Tibial nerve (tissue), 4 donors: ENCODE data around the gene DZIP1. TPM values are rescaled to one million over a fixed set of nuclear protein-coding genes. Genes with fewer than 3 reads are reported as not detected.

ENCODE experiments used
- DNase-seq, 2 donors: peaks; one replicate each; pipeline ENCODE4 v3.0.0-alpha.2; 2019; ENCODE audit warnings: low spot score in 2 of 2
- H3K27ac ChIP-seq, 4 donors: fragments of 200-600 bp; sonication (generic) in 3 of 4; one replicate each; pipeline ENCODE4 v1.5.1; 2017 to 2019; ENCODE audit warnings: mild to moderate bottlenecking in 1 of 4
- H3K27me3 ChIP-seq, 2 donors: fragments of 200-600 bp; sonication (generic) in 1 of 2; one replicate each; pipeline versions ENCODE4 v1.5.1 to v1.6.0; 2017 to 2019
- H3K36me3 ChIP-seq, 3 donors: fragments of 200-600 bp; sonication (generic); one replicate each; pipeline ENCODE4 v1.5.1; 2018 to 2019
- H3K4me1 ChIP-seq, 4 donors: fragments of 200-600 bp; sonication (generic) in 3 of 4; one replicate each; pipeline ENCODE4 v1.5.1; 2017 to 2019
- H3K4me3 ChIP-seq, 4 donors: fragments of 200-600 bp; sonication (generic) in 3 of 4; one replicate each; pipeline ENCODE4 v1.5.1; 2017 to 2019; ENCODE audit warnings: mild to moderate bottlenecking in 1 of 4, moderate library complexity in 1 of 4
- H3K9me3 ChIP-seq, 4 donors: fragments of 200-600 bp; sonication (generic) in 3 of 4; one replicate each; pipeline ENCODE4 v1.5.1; 2017 to 2019
- CTCF ChIP-seq, 5 experiments: fragments of 200-600 bp in 3 of 5; fragments of 450-650 bp in 2 of 5; sonication (generic) in 3 of 5; IDR thresholded peaks; one replicate each; pipeline ENCODE4 v1.5.1; 2016 to 2019; ENCODE audit warnings: antibody characterized with exemption in 5 of 5, mild to moderate bottlenecking in 3 of 5, moderate library complexity in 2 of 5
- EP300 ChIP-seq, 2 donors: sonication (generic); formaldehyde crosslinking; IDR thresholded peaks; one replicate each; pipeline ENCODE4 v1.6.1; 2017; ENCODE audit warnings: antibody characterized with exemption in 2 of 2, mild to moderate bottlenecking in 1 of 2
- POLR2A ChIP-seq, 2 donors: fragments of 450-650 bp; IDR thresholded peaks; one replicate each; pipeline ENCODE4 v1.6.1; 2017; ENCODE audit warnings: antibody characterized with exemption in 2 of 2, mild to moderate bottlenecking in 2 of 2, moderate library complexity in 2 of 2
- WGBS, 2 donors: methylation state at CpG; one replicate each; pipeline ENCODE4 v1.1.5; 2018; 5-methylcytosine and 5-hydroxymethylcytosine counted together
- total RNA-seq, 4 donors: library from RNA; depleted of rRNA; stranded (reverse); fragments of >200 nt; gene quantifications; one replicate each; pipeline ENCODE4 v1.1.0, GENCODE V29; 2016

Gene DZIP1
- total RNA-seq, 4 donors from 2014 or later, result 31.2 to 72.8 (median 36.4) TPM

GRCh38 chr13:95603887-95604555 lies 40.5 kb downstream of the DZIP1 start:
- peaks cover 0 to 47% (median 0%) of the 10 kb centered on the region in 3 donors for H3K36me3 ChIP-seq
- no peak overlapping the region for H3K4me3 ChIP-seq
- no peak overlapping the region for H3K27ac ChIP-seq
- WGBS, 2 donors, result 77 to 81% methylated on average over 12 of the region's 12 CpGs
- no peak for TF ChIP-seq POLR2A (IDR thresholded peaks at IDR 0.05)
- TF ChIP-seq CTCF (IDR thresholded peaks at IDR 0.05), result no peak
- TF ChIP-seq EP300 (IDR thresholded peaks at IDR 0.05), result no peak
- H3K9me3 ChIP-seq, result no peaks in the 10 kb centered on the region
- no peak for DNase-seq
- no peaks in the 10 kb centered on the region for H3K4me1 ChIP-seq
- H3K27me3 ChIP-seq, result no peaks in the 10 kb centered on the region

GRCh38 chr13:95601906-95602305 lies 42.6 kb downstream of the DZIP1 start:
- peaks cover 0 to 44% (median 0%) of the 10 kb centered on the region in 3 donors for H3K36me3 ChIP-seq
- WGBS, 2 donors, result 92 to 94% methylated on average over 6 of the region's 6 CpGs
- no peaks in the 10 kb centered on the region for H3K27me3 ChIP-seq
- H3K4me1 ChIP-seq, result no peaks in the 10 kb centered on the region
- TF ChIP-seq POLR2A (IDR thresholded peaks at IDR 0.05), result no peak
- no peak for TF ChIP-seq EP300 (IDR thresholded peaks at IDR 0.05)
- TF ChIP-seq CTCF (IDR thresholded peaks at IDR 0.05), result no peak
- no peaks in the 10 kb centered on the region for H3K9me3 ChIP-seq
- H3K4me3 ChIP-seq, result no peak overlapping the region
- no peak for DNase-seq
- H3K27ac ChIP-seq, result no peak overlapping the region

- H3K9me3 ChIP-seq, result no peaks in the 10 kb centered on the region
- 72 to 77% methylated on average over 2 of the region's 2 CpGs for whole genome bisulfite sequencing, 2 donors
- TF ChIP-seq EP300 (IDR thresholded peaks at IDR 0.05) (no peak), CTCF (IDR thresholded peaks at IDR 0.05) (no peak), POLR2A (IDR thresholded peaks at IDR 0.05) (no peak)
These were observed 43.3 kb downstream of the DZIP1 start for GRCh38 chr13:95601216-95601615.

GRCh38 chr13:95596701-95597100 lies 47.8 kb downstream of the DZIP1 start:
- no peak for DNase-seq
- Histone ChIP-seq H3K4me1 (no peaks in the 10 kb centered on the region), H3K27ac (no peak overlapping the region), H3K27me3 (no peaks in the 10 kb centered on the region), H3K9me3 (no peaks in the 10 kb centered on the region), H3K4me3 (no peak overlapping the region), H3K36me3 (peaks cover 0 to 19% (median 0%) of the 10 kb centered on the region in 3 donors)
- WGBS, 2 donors, result 70 to 80% methylated on average over 1 of the region's 1 CpG
- TF ChIP-seq CTCF (IDR thresholded peaks at IDR 0.05) (no peak), POLR2A (IDR thresholded peaks at IDR 0.05) (no peak), EP300 (IDR thresholded peaks at IDR 0.05) (no peak)

More at GRCh38 chr13:95601216-95601615, 43.3 kb downstream of the DZIP1 start:
- no peak for DNase-seq
- no peak overlapping the region for H3K4me3 ChIP-seq
- peaks cover 0 to 44% (median 0%) of the 10 kb centered on the region in 3 donors for H3K36me3 ChIP-seq
- H3K27me3 ChIP-seq, result no peaks in the 10 kb centered on the region
- no peak overlapping the region for H3K27ac ChIP-seq
- H3K4me1 ChIP-seq, result no peaks in the 10 kb centered on the region

- Histone ChIP-seq H3K27me3 (no peaks in the 10 kb centered on the region), H3K9me3 (no peaks in the 10 kb centered on the region), H3K27ac (no peak overlapping the region), H3K4me1 (no peaks in the 10 kb centered on the region), H3K4me3 (no peak overlapping the region), H3K36me3 (peaks cover 0 to 26% (median 0%) of the 10 kb centered on the region in 3 donors)
- TF ChIP-seq POLR2A (IDR thresholded peaks at IDR 0.05), result no peak
- no peak for TF ChIP-seq CTCF (IDR thresholded peaks at IDR 0.05)
- no peak for TF ChIP-seq EP300 (IDR thresholded peaks at IDR 0.05)
- DNase-seq, result no peak
- whole genome bisulfite sequencing, 2 donors, result 70 to 71% methylated on average over 1 of the region's 1 CpG
These were observed 51.0 kb downstream of the DZIP1 start for GRCh38 chr13:95593462-95593861.
